ENCODE results near the gene RALGPS2. TPM values are rescaled to one million over a fixed set of nuclear protein-coding genes. Genes with fewer than 3 reads are reported as not detected.

RALGPS2 gene
- total and polyA plus RNA-seq, 2 of the 13 experiments (the other 11 are each of a cell fraction or from before 2014, with no cell fraction given): 15.6 to 36.0 TPM

GRCh38 chr1:178726087-178726517, 1.1 kb downstream of the RALGPS2 start (continued):
- TF ChIP-seq HOMEZ (CRISPR knock-in tag; IDR thresholded peaks at IDR 0.05; ENCODE audit: low read depth): no peak; the same call in 1 of the 2 replicates
- no peak for TF ChIP-seq HIVEP1 (CRISPR knock-in tag; IDR thresholded peaks at IDR 0.05)
- 0 out of 4 replicates have a peak, but pooled peaks of 1 of the 2 experiments have one; percentile 59 for TF ChIP-seq KLF16 (CRISPR knock-in tag; IDR thresholded peaks at IDR 0.05)
- no peak for TF ChIP-seq FIP1L1 (IDR thresholded peaks at IDR 0.05; ENCODE audit: borderline replicate concordance, insufficient read depth, low read depth, low read length)
- TF ChIP-seq KAT7 (CRISPR knock-in tag; IDR thresholded peaks at IDR 0.05; ENCODE audit: borderline replicate concordance): 0 out of 2 replicates have a peak, but pooled peaks have one; percentile 11
- no peak for TF ChIP-seq ZFAT (CRISPR knock-in tag; conservative IDR thresholded peaks at IDR 0.05)
- TF ChIP-seq POGK (CRISPR knock-in tag; conservative IDR thresholded peaks at IDR 0.05): no peak
- TF ChIP-seq DNMT1 (CRISPR knock-in tag; IDR thresholded peaks at IDR 0.05): no peak
- no peak for TF ChIP-seq ZMYM2 (CRISPR knock-in tag; IDR thresholded peaks at IDR 0.05)
- no peak for TF ChIP-seq ZNF607 (CRISPR knock-in tag; IDR thresholded peaks at IDR 0.05; ENCODE audit: borderline replicate concordance)
- TF ChIP-seq FUBP1 (CRISPR knock-in tag; IDR thresholded peaks at IDR 0.05; ENCODE audit: borderline replicate concordance): no peak
- no peak for TF ChIP-seq NCOA1 (CRISPR knock-in tag; IDR thresholded peaks at IDR 0.05)
- TF ChIP-seq EED (CRISPR knock-in tag; IDR thresholded peaks at IDR 0.05): no peak
- TF ChIP-seq ZSCAN22 (CRISPR knock-in tag; IDR thresholded peaks at IDR 0.05): no peak
- no peak for TF ChIP-seq ATF2 (CRISPR knock-in tag; IDR thresholded peaks at IDR 0.05)
- no peak for TF ChIP-seq ZNF343 (CRISPR knock-in tag; IDR thresholded peaks at IDR 0.05)
- TF ChIP-seq ZNF747 (CRISPR knock-in tag; IDR thresholded peaks at IDR 0.05; ENCODE audit: borderline replicate concordance): no peak
- no peak for TF ChIP-seq ATM (IDR thresholded peaks at IDR 0.05; ENCODE audit: borderline replicate concordance)
- no peak for TF ChIP-seq MBNL3 (CRISPR knock-in tag; conservative IDR thresholded peaks at IDR 0.05)
- no peak for TF ChIP-seq ZBTB33 (CRISPR knock-in tag; IDR thresholded peaks at IDR 0.05)

Data from HepG2 (cell line).